PFSK-1 (cell line): ENCODE results near the gene ETNK1. TPM values are rescaled to one million over a fixed set of nuclear protein-coding genes. Genes with fewer than 3 reads are reported as not detected.
A peak's percentile ranks its signal among the peaks of the same experiment; 100 is the strongest.

Experiments used
- FOXP2 ChIP-seq: optimal IDR thresholded peaks from 2 replicates; pipeline ENCODE3; 2011; ENCODE audit warnings: borderline replicate concordance, control low read depth, inconsistent platforms; ENCODE audit not compliant: insufficient read depth; ENCODE audit errors: extremely low read length, extremely low read depth
- POLR2AphosphoS5 ChIP-seq: IDR thresholded peaks from 2 replicates; pipeline ENCODE4 v1.6.1; 2012; ENCODE audit warnings: low read depth, mild to moderate bottlenecking, control low read depth, low read length, moderate library complexity
- SIN3A ChIP-seq: IDR thresholded peaks from 2 replicates; pipeline ENCODE4 v1.6.1; 2012; ENCODE audit warnings: mild to moderate bottlenecking, low read length, moderate library complexity, borderline replicate concordance; ENCODE audit not compliant: insufficient read depth
- TAF1 ChIP-seq: IDR thresholded peaks from 2 replicates; pipeline ENCODE4 v1.6.1; 2012; ENCODE audit warnings: low read length, control low read depth, borderline replicate concordance; ENCODE audit not compliant: insufficient read depth
- polyA plus RNA-seq: library from polyadenylated mRNA; unstranded; fragments of >200 nt; gene quantifications from one replicate; pipeline ENCODE4 v1.2.1, GENCODE V29; 2012; ENCODE audit warnings: low read depth, missing spikeins; ENCODE audit not compliant: insufficient read length
- TF ChIP-seq, protein P1 (sequence below), 2 experiments: IDR thresholded peaks; 2 replicates each; pipeline versions ENCODE4 v1.6.1 to v1.8.0; 2011 to 2012; ENCODE audit warnings: low read depth in 2 of 2, low read length in 2 of 2, control low read depth in 1 of 2, inconsistent platforms in 1 of 2, mild to moderate bottlenecking in 1 of 2, moderate library complexity in 1 of 2; ENCODE audit not compliant: insufficient read depth in 1 of 2

Gene ETNK1, protein sequence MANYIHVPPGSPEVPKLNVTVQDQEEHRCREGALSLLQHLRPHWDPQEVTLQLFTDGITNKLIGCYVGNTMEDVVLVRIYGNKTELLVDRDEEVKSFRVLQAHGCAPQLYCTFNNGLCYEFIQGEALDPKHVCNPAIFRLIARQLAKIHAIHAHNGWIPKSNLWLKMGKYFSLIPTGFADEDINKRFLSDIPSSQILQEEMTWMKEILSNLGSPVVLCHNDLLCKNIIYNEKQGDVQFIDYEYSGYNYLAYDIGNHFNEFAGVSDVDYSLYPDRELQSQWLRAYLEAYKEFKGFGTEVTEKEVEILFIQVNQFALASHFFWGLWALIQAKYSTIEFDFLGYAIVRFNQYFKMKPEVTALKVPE
- polyA plus RNA-seq = 7.8 TPM

DNA sequence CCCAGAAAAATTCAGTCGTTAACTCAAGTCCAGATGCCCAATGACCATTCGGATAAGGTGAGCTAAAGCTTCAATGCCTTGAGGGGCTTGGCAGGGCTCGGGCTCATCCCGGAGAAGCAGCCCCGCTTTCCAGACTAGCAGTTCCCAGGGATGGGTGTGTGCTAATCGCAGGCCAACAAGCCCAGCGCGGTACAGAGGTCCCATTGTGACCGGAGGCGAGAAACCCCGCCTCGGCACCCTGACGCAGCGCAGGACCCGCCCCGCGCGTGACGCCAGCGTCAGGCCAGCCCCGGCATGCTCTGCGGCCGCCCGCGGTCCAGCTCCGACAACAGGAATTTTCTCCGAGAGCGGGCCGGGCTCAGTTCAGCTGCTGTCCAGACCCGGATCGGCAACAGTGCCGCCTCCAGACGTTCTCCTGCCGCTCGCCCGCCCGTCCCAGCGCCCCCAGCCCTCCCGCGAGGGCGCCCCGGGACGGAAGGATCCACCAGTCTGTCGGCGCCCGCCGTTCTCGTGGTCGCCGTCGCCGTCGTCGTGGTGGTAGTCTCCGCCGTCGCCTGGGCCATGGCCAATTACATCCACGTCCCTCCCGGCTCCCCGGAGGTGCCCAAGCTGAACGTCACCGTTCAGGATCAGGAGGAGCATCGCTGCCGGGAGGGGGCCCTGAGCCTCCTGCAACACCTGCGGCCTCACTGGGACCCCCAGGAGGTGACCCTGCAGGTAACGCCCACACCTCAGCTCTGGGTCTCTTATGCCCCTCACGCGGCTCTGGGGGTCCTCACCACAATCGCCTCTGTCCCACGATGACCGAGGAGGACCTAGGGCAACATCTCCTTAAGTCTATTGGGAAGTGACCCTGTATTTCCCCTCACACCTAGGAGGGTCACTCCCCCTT, at the start of gene ETNK1:
Gene ETNK1, plus strand, starts transcription at position 302 of the 892 bp plus-strand sequence. Its CDS starts 260 bp downstream, at position 562.
- TF ChIP-seq, protein P1, sequence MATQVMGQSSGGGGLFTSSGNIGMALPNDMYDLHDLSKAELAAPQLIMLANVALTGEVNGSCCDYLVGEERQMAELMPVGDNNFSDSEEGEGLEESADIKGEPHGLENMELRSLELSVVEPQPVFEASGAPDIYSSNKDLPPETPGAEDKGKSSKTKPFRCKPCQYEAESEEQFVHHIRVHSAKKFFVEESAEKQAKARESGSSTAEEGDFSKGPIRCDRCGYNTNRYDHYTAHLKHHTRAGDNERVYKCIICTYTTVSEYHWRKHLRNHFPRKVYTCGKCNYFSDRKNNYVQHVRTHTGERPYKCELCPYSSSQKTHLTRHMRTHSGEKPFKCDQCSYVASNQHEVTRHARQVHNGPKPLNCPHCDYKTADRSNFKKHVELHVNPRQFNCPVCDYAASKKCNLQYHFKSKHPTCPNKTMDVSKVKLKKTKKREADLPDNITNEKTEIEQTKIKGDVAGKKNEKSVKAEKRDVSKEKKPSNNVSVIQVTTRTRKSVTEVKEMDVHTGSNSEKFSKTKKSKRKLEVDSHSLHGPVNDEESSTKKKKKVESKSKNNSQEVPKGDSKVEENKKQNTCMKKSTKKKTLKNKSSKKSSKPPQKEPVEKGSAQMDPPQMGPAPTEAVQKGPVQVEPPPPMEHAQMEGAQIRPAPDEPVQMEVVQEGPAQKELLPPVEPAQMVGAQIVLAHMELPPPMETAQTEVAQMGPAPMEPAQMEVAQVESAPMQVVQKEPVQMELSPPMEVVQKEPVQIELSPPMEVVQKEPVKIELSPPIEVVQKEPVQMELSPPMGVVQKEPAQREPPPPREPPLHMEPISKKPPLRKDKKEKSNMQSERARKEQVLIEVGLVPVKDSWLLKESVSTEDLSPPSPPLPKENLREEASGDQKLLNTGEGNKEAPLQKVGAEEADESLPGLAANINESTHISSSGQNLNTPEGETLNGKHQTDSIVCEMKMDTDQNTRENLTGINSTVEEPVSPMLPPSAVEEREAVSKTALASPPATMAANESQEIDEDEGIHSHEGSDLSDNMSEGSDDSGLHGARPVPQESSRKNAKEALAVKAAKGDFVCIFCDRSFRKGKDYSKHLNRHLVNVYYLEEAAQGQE (IDR thresholded peaks at IDR 0.05; ENCODE audit: insufficient read depth in 1 of 2, low read depth in 2 of 2, low read length in 2 of 2) = peak; percentile 37 to 71; a peak in 3 of 4 replicates
- peak; percentile 79 for TF ChIP-seq FOXP2
- TF ChIP-seq POLR2AphosphoS5 = peak; percentile 88
- TF ChIP-seq SIN3A = no peak; the same call in 1 of the 2 replicates
- TF ChIP-seq TAF1 = peak; percentile 90

DNA sequence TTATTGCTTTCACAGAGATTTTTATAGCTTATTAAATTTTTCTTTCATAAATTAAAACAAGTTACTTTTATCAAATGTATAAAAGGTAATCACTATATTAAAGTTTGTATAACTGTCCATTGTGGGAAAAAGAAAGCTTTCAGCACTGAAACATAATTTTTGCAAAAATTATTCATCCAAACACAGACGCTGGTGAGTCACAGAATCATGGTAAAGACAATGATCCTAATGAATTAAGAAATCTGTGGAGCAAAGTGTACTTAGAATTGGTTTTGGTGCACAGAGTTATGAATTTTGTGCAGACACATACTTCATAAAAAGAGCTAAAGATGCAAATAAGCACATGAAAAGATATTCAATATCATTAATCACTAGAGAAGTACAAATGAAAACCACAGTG, 48.9 kb upstream of the ETNK1 start:
- TF ChIP-seq POLR2AphosphoS5 (no peak), SIN3A (no peak), FOXP2 (no peak), TAF1 (no peak)
- TF ChIP-seq, protein P1 (IDR thresholded peaks at IDR 0.05; ENCODE audit: insufficient read depth in 1 of 2, low read depth in 2 of 2, low read length in 2 of 2) = no peak

DNA sequence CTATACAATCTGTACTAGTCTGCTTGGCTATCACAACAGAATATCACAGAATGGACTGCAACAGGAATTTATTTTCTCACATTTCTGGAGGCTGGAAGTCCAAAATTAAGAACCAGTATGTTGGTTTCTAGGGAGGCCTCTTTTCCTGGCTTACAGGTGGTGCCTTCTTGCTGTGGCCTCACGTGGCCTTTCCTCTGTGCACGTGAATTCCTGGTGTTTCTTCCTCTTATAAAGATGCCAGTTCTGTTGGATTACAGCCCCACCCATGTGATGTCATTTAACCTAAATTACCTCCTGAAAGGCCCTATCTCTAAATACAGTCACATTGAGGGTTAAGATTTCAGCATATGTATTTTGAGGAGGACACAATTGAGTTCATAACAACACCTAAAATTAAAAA, 48.5 kb upstream of the ETNK1 start:
- TF ChIP-seq SIN3A = no peak
- TF ChIP-seq, protein P1 (IDR thresholded peaks at IDR 0.05; ENCODE audit: insufficient read depth in 1 of 2, low read depth in 2 of 2, low read length in 2 of 2) = no peak
- TF ChIP-seq TAF1 = no peak
- no peak for TF ChIP-seq FOXP2

DNA sequence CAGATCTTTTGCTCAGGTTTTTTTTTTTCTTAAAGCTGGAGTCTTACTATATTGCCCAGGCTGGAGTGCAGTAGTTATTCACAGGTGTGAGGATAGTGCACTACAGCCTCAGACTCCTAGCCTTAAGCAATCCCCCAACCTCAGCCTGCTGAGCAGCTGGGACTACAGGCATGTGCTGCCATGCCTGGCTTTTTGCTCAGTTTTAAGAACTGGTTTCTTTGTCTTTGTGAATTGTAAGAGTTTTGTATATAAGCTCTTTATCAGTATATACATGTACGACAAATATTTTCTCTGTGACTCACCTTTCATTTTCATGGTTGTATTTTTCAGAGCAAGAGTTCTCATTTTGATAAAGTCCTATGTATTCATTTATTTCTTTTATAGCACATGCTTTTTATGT, 47.3 kb upstream of the ETNK1 start:
- TF ChIP-seq FOXP2 = no peak
- no peak for TF ChIP-seq POLR2AphosphoS5
- TF ChIP-seq, protein P1 (IDR thresholded peaks at IDR 0.05; ENCODE audit: insufficient read depth in 1 of 2, low read depth in 2 of 2, low read length in 2 of 2) = no peak
- TF ChIP-seq SIN3A = no peak
- TF ChIP-seq TAF1 = no peak
